Jurkat, Clone E6-1 (cell line): Measurements from ENCODE around the gene TIGD2.

Experiments
- DNase-seq: peaks from one replicate; pipeline ENCODE4 v3.0.0-alpha.2; 2011; ENCODE audit warnings: low read depth, low spot score
- H3K4me3 ChIP-seq: 2 replicates; pipeline ENCODE4 v1.5.1; 2011; ENCODE audit warnings: mild to moderate bottlenecking, low read length, control low read depth, moderate library complexity

Gene TIGD2

DNA sequence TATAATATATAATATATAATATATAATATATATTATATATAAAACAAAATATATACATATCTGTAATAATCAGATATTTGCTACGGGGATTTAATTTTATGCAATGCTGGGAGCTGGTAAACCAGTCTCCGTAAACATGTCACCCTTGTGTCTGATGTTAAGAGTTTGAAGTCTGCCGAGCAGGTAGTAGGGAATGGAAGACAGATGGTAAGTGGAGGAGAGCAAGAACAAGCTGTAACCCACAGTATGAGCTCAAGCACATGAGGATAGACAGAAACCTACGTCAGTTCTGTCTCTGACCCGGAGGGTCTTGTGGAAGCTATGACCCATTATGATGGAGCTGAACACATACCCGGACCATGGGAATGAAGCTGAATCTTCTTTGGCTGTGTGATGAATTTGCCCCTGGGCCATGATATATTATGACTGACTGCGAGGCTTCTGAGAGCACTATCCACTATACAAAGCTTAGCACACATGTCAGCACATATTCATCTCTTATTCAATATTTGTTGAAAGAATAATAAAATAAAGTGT lies 46.2 kb downstream of the TIGD2 start:
- no peak for DNase-seq
- no peak overlapping the region for H3K4me3 ChIP-seq

DNA sequence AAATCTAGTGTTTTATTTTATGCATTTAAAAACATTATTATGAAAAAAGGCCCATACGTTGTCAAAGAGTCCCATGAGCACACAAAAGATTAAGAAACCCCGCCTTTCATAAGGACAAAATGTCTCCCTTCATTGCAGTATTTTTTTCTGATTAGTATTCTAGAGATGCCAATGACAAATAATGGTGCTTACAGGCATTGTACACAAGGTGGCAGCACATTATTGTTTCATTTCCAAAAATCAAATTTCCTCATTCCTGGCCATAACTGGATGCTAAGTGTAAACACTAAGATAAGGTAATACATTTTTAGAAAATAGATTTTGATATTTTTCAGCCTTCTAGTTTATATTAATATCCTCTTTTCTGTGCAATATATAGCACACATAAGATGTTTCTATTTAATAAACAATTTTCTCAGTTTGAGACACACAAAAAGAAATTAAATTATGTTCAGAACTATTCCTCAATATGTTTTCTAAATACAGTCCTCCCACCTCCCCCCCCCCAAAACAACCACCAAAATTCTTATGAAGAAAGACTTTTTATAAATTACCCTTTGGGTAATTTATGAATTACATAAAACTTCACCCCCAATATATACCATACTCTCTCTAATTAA lies 47.7 kb downstream of the TIGD2 start:
- H3K4me3 ChIP-seq, result no peak overlapping the region
- peak; percentile 16 for DNase-seq

DNA sequence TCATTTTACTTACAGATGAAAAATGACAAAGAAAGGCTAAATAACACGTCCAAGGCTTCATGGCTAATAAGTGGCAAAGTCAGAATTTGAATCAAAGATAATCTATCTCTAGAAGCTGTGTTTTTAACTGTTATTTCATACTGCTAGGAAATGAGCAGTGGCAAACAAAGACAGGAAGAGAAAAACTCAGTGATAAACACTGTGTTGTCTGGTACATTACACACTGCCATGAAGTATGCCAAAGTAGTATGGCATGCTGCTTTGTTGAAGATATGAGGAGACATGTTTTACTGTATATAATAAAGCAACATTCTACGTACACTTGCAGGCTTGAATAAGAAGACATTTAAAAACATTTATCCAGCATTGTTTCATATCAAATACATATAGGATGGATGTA lies 49.5 kb downstream of the TIGD2 start:
- no peak for DNase-seq
- no peak overlapping the region for H3K4me3 ChIP-seq

GRCh38 chr4:89161841-89162240 lies 50.5 kb downstream of the TIGD2 start:
- no peak overlapping the region for H3K4me3 ChIP-seq
- no peak for DNase-seq

DNA sequence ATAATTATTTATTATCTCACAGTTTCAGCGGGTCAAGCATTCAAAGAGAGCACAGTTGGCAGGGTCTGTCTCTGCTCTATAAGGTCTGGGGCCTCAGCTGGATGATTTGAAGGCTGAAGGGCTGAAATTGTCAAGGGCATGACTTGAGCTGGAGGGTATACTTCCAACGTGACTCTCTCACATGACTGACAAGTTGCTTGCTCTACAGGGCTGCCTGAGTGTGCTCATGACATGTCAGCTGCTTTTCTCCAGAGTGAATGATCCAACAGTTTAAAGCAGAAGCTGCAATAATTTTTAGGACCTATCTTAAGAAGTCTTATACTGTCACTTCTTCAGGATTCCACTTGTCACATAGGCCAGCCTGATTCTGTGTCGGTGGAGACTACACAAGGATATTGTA lies 51.2 kb downstream of the TIGD2 start:
- H3K4me3 ChIP-seq, result no peak overlapping the region
- no peak for DNase-seq

DNA sequence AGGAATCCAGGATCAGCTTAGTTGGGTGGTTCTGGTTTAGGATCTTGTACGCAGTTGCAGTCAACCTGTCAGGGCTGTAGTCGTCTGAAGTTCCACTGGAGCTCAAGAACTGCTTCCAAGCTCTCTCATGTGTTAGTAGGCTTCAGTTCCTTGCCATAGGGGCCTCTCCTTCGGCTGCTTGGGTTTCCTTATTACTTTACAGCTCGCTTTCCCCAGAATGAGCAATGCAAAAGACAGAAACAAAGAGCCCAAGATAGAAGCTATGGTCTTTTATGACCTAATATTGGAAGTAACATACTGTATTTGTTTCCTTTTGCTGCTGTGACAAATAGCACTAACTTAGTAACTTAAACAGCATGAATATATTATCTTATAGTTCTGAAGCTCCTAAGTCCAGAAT lies 51.7 kb downstream of the TIGD2 start:
- no peak for DNase-seq
- H3K4me3 ChIP-seq, result no peak overlapping the region

GRCh38 chr4:89164400-89164799 lies 53.1 kb downstream of the TIGD2 start:
- H3K4me3 ChIP-seq, result no peak overlapping the region
- DNase-seq, result no peak
